HepG2 (cell line): ENCODE measurements around the gene BBC3. TPM values are rescaled to one million over a fixed set of nuclear protein-coding genes. Genes with fewer than 3 reads are reported as not detected.
A peak's percentile ranks its signal among the peaks of the same experiment; 100 is the strongest.

ENCODE experiments used
- ARHGAP35 ChIP-seq: sonication (generic); formaldehyde crosslinking; IDR thresholded peaks from 2 replicates; pipeline ENCODE4 v1.9.0; 2022; ENCODE audit warnings: mild to moderate bottlenecking, inconsistent platforms, moderate library complexity, missing genetic modification reagents, borderline replicate concordance
- FOXO1 ChIP-seq: sonication (generic); formaldehyde crosslinking; IDR thresholded peaks from 2 replicates; pipeline ENCODE4 v1.4.0; 2020; ENCODE audit warnings: missing genetic modification reagents
- GTF3A ChIP-seq: sonication (generic); formaldehyde crosslinking; conservative IDR thresholded peaks from 2 replicates; pipeline ENCODE4 v1.4.0; 2020; ENCODE audit warnings: mild to moderate bottlenecking, missing genetic modification reagents
- HNRNPH1 ChIP-seq: fragments of 200-400 bp; formaldehyde crosslinking; optimal IDR thresholded peaks from 2 replicates; pipeline ENCODE3; 2017; ENCODE audit warnings: mild to moderate bottlenecking, low read depth, low read length
- POLR2AphosphoS2 ChIP-seq: IDR thresholded peaks from 2 replicates; pipeline ENCODE4 v1.6.1; 2011; ENCODE audit warnings: low read depth, low read length, improper control_type of control experiment
- TSC22D2 ChIP-seq: sonication (generic); formaldehyde crosslinking; IDR thresholded peaks from 2 replicates; pipeline ENCODE4 v1.5.1; 2020; ENCODE audit warnings: missing genetic modification reagents, mild to moderate bottlenecking, borderline replicate concordance
- YY1 ChIP-seq: IDR thresholded peaks from 2 replicates; pipeline ENCODE4 v1.6.1; 2011; ENCODE audit warnings: low read length, low read depth, moderate library complexity, mild to moderate bottlenecking; ENCODE audit not compliant: insufficient read depth, insufficient replicate concordance
- ZMYM4 ChIP-seq: sonication (generic); formaldehyde crosslinking; IDR thresholded peaks from 2 replicates; pipeline ENCODE4 v1.8.1; 2023; ENCODE audit warnings: mild to moderate bottlenecking, missing genetic modification reagents
- ZNF329 ChIP-seq: sonication (generic); formaldehyde crosslinking; IDR thresholded peaks from 2 replicates; pipeline ENCODE4 v1.9.0; 2021; ENCODE audit warnings: low read depth, mild to moderate bottlenecking, missing genetic modification reagents
- polyA plus RNA-seq, 8 experiments: library from polyadenylated mRNA; depleted of rRNA in 3 of 8; stranded (reverse) in 7 of 8; unstranded in 1 of 8; fragments of >200 nt; fragmentation: Illumina TruSeq in 4 of 8; extraction: Trizol in 4 of 8; gene quantifications; 2 replicates each; pipeline versions ENCODE4 v1.2.1 to v1.2.3, GENCODE V29; 2011 to 2016; ENCODE audit warnings: low read depth in 4 of 8, missing spikeins in 1 of 8, mixed read lengths in 1 of 8; ENCODE audit not compliant: insufficient read depth in 1 of 8
- total RNA-seq, 5 experiments: library from RNA; depleted of rRNA; stranded (reverse); fragments of >200 nt; fragmentation: Illumina TruSeq; extraction: Trizol; gene quantifications; 2 replicates each; pipeline ENCODE4 v1.2.3, GENCODE V29; 2016; ENCODE audit warnings: low read depth in 1 of 5
- TF ChIP-seq, protein P1 (sequence below): sonication (generic); formaldehyde crosslinking; conservative IDR thresholded peaks from 2 replicates; pipeline ENCODE4 v1.4.0; 2020; ENCODE audit warnings: mild to moderate bottlenecking, missing genetic modification reagents, moderate library complexity
- TF ChIP-seq, protein P2 (sequence below): sonication (generic); formaldehyde crosslinking; IDR thresholded peaks from 2 replicates; pipeline ENCODE4 v1.5.0; 2020; ENCODE audit warnings: mild to moderate bottlenecking, missing genetic modification reagents
- TF ChIP-seq, protein P3 (sequence below): sonication (generic); formaldehyde crosslinking; IDR thresholded peaks from 2 replicates; pipeline ENCODE4 v1.4.0; 2020; ENCODE audit warnings: mild to moderate bottlenecking, missing genetic modification reagents
- TF ChIP-seq, protein P4 (sequence below): sonication (generic); formaldehyde crosslinking; conservative IDR thresholded peaks from 2 replicates; pipeline ENCODE4 v1.8.0; 2022; ENCODE audit warnings: mild to moderate bottlenecking, moderate library complexity, missing genetic modification reagents
- TF ChIP-seq, protein P5 (sequence below): IDR thresholded peaks from 2 replicates; pipeline ENCODE4 v1.6.1; 2018; ENCODE audit warnings: missing genetic modification reagents

The BBC3 gene
- total and polyA plus RNA-seq, 2 of the 13 experiments (the other 11 are each of a cell fraction or from before 2014, with no cell fraction given) = 6.1 to 8.8 TPM

DNA sequence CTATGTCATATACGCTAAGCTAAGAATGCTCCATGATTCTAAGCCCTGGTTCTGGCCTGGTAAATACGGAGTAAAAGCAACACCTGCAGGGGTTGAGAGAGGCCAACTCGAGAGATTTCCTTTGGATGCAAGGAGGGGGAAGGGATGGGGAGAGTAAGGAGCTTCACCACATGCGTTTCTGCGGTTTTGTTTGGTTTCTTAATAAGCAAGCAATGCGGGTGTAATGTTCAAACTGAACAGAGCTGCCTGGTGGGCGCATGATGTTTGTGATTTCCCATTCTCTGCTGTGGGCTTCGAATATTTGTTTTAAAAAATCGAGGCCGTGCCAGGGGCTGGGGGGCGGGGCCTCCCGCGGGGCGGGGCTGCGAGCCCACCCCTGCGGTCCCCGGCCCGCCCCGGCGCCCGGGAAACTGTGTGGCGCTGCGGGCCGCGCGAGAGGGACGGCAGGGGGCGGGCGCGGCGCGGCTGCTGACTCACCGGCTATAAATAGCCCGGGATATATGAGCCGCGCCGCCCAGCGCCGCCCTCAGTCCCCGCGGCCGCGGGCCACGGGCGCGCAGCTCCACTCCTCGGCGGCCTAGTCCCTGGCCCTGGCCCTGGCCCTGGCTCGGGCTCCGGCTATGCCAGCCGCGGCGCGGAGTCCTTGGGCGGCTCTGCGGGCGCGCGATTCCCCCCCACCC is 5.1 kb downstream of the BBC3 start (continued):
- TF ChIP-seq TSC22D2 (peak; percentile 85; the same call in 1 of the 2 replicates), HNRNPH1 (peak; percentile 14), ZNF329 (CRISPR knock-in tag) (peak; percentile 72; the same call in 1 of the 2 replicates), POLR2AphosphoS2 (peak; percentile 89), ARHGAP35 (CRISPR knock-in tag) (peak; percentile 22; the same call in 1 of the 2 replicates), GTF3A (CRISPR knock-in tag) (no peak), FOXO1 (CRISPR knock-in tag) (peak; percentile 47; the same call in 1 of the 2 replicates), ZMYM4 (CRISPR knock-in tag) (peak; percentile 85), YY1 (peak; percentile 84)
- TF ChIP-seq, protein P1, sequence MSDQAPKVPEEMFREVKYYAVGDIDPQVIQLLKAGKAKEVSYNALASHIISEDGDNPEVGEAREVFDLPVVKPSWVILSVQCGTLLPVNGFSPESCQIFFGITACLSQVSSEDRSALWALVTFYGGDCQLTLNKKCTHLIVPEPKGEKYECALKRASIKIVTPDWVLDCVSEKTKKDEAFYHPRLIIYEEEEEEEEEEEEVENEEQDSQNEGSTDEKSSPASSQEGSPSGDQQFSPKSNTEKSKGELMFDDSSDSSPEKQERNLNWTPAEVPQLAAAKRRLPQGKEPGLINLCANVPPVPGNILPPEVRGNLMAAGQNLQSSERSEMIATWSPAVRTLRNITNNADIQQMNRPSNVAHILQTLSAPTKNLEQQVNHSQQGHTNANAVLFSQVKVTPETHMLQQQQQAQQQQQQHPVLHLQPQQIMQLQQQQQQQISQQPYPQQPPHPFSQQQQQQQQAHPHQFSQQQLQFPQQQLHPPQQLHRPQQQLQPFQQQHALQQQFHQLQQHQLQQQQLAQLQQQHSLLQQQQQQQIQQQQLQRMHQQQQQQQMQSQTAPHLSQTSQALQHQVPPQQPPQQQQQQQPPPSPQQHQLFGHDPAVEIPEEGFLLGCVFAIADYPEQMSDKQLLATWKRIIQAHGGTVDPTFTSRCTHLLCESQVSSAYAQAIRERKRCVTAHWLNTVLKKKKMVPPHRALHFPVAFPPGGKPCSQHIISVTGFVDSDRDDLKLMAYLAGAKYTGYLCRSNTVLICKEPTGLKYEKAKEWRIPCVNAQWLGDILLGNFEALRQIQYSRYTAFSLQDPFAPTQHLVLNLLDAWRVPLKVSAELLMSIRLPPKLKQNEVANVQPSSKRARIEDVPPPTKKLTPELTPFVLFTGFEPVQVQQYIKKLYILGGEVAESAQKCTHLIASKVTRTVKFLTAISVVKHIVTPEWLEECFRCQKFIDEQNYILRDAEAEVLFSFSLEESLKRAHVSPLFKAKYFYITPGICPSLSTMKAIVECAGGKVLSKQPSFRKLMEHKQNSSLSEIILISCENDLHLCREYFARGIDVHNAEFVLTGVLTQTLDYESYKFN = peak; percentile 31
- TF ChIP-seq, protein P2, sequence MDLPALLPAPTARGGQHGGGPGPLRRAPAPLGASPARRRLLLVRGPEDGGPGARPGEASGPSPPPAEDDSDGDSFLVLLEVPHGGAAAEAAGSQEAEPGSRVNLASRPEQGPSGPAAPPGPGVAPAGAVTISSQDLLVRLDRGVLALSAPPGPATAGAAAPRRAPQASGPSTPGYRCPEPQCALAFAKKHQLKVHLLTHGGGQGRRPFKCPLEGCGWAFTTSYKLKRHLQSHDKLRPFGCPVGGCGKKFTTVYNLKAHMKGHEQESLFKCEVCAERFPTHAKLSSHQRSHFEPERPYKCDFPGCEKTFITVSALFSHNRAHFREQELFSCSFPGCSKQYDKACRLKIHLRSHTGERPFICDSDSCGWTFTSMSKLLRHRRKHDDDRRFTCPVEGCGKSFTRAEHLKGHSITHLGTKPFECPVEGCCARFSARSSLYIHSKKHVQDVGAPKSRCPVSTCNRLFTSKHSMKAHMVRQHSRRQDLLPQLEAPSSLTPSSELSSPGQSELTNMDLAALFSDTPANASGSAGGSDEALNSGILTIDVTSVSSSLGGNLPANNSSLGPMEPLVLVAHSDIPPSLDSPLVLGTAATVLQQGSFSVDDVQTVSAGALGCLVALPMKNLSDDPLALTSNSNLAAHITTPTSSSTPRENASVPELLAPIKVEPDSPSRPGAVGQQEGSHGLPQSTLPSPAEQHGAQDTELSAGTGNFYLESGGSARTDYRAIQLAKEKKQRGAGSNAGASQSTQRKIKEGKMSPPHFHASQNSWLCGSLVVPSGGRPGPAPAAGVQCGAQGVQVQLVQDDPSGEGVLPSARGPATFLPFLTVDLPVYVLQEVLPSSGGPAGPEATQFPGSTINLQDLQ = peak; percentile 92
- TF ChIP-seq, protein P3, sequence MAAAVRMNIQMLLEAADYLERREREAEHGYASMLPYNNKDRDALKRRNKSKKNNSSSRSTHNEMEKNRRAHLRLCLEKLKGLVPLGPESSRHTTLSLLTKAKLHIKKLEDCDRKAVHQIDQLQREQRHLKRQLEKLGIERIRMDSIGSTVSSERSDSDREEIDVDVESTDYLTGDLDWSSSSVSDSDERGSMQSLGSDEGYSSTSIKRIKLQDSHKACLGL (CRISPR knock-in tag) = no peak
- TF ChIP-seq, protein P4, sequence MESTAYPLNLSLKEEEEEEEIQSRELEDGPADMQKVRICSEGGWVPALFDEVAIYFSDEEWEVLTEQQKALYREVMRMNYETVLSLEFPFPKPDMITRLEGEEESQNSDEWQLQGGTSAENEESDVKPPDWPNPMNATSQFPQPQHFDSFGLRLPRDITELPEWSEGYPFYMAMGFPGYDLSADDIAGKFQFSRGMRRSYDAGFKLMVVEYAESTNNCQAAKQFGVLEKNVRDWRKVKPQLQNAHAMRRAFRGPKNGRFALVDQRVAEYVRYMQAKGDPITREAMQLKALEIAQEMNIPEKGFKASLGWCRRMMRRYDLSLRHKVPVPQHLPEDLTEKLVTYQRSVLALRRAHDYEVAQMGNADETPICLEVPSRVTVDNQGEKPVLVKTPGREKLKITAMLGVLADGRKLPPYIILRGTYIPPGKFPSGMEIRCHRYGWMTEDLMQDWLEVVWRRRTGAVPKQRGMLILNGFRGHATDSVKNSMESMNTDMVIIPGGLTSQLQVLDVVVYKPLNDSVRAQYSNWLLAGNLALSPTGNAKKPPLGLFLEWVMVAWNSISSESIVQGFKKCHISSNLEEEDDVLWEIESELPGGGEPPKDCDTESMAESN (CRISPR knock-in tag) = 0 out of 2 replicates have a peak, but pooled peaks have one; percentile 44
- TF ChIP-seq, protein P5, sequence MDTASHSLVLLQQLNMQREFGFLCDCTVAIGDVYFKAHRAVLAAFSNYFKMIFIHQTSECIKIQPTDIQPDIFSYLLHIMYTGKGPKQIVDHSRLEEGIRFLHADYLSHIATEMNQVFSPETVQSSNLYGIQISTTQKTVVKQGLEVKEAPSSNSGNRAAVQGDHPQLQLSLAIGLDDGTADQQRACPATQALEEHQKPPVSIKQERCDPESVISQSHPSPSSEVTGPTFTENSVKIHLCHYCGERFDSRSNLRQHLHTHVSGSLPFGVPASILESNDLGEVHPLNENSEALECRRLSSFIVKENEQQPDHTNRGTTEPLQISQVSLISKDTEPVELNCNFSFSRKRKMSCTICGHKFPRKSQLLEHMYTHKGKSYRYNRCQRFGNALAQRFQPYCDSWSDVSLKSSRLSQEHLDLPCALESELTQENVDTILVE = 0 out of 2 replicates have a peak, but pooled peaks have one; percentile 51
